DND-41 (cell line): ENCODE results near the gene ANO2.

Experiments used
- ATAC-seq: fragments of 200-7000 bp; cut with Tn5 transposase; 3 replicates; pipeline ENCODE4 v1.9.1; 2021; ENCODE audit warnings: low read depth; ENCODE audit not compliant: insufficient read depth
- DNase-seq: peaks from one replicate; pipeline ENCODE4 v3.0.0-alpha.2; 2020
- H2AFZ ChIP-seq: 2 replicates; pipeline ENCODE4 v1.6.0; 2012; ENCODE audit warnings: low read depth, low read length
- H3K27ac ChIP-seq: 2 replicates; pipeline ENCODE4 v1.5.1; 2012; ENCODE audit warnings: low read length, inconsistent platforms
- H3K27me3 ChIP-seq: fragments of 200-600 bp; sonication (generic); 2 replicates; pipeline ENCODE4 v1.6.0; 2012; ENCODE audit warnings: low read length, mild to moderate bottlenecking, inconsistent platforms; ENCODE audit not compliant: insufficient read depth, poor library complexity
- H3K36me3 ChIP-seq: 2 replicates; pipeline ENCODE4 v1.5.1; 2012; ENCODE audit warnings: low read length, inconsistent platforms; ENCODE audit not compliant: insufficient read depth
- H3K4me1 ChIP-seq: 2 replicates; pipeline ENCODE4 v1.5.1; 2012; ENCODE audit warnings: mild to moderate bottlenecking, low read length; ENCODE audit not compliant: insufficient read depth
- H3K4me2 ChIP-seq: 2 replicates; pipeline ENCODE4 v1.6.0; 2012; ENCODE audit warnings: mild to moderate bottlenecking, moderate library complexity, low read length, inconsistent platforms; ENCODE audit not compliant: insufficient read depth
- H3K4me3 ChIP-seq, 2 experiments: fragments of 200-600 bp in 1 of 2; shearing (Covaris generic) in 1 of 2; 2 replicates each; pipeline ENCODE4 v1.5.1; 2012 to 2016; ENCODE audit warnings: inconsistent platforms in 2 of 2, low read length in 2 of 2, mild to moderate bottlenecking in 2 of 2, low read depth in 1 of 2, moderate library complexity in 1 of 2
- H3K79me2 ChIP-seq: 2 replicates; pipeline ENCODE4 v1.6.0; 2012; ENCODE audit warnings: low read length, inconsistent platforms; ENCODE audit not compliant: insufficient read depth
- H3K9ac ChIP-seq: 2 replicates; pipeline ENCODE4 v1.6.0; 2012; ENCODE audit warnings: low read depth, mild to moderate bottlenecking, inconsistent platforms, low read length, moderate library complexity
- H3K9me3 ChIP-seq: 2 replicates; pipeline ENCODE4 v1.5.1; 2012; ENCODE audit warnings: low read length, moderate library complexity, mild to moderate bottlenecking, inconsistent platforms; ENCODE audit not compliant: insufficient read depth, severe bottlenecking
- H4K20me1 ChIP-seq: 2 replicates; pipeline ENCODE4 v1.6.0; 2012; ENCODE audit warnings: low read length; ENCODE audit not compliant: insufficient read depth
- CTCF ChIP-seq: IDR thresholded peaks from 2 replicates; pipeline ENCODE4 v1.5.1; 2012; ENCODE audit warnings: borderline replicate concordance, low read length, moderate library complexity, mild to moderate bottlenecking; ENCODE audit not compliant: poor library complexity, severe bottlenecking; ENCODE audit errors: extremely low read depth
- EZH2 ChIP-seq: IDR thresholded peaks from 3 replicates; pipeline ENCODE4 v1.6.1; 2012; ENCODE audit warnings: borderline replicate concordance, low read depth, mild to moderate bottlenecking, moderate library complexity, low read length, inconsistent platforms; ENCODE audit not compliant: severe bottlenecking

Gene ANO2

DNA sequence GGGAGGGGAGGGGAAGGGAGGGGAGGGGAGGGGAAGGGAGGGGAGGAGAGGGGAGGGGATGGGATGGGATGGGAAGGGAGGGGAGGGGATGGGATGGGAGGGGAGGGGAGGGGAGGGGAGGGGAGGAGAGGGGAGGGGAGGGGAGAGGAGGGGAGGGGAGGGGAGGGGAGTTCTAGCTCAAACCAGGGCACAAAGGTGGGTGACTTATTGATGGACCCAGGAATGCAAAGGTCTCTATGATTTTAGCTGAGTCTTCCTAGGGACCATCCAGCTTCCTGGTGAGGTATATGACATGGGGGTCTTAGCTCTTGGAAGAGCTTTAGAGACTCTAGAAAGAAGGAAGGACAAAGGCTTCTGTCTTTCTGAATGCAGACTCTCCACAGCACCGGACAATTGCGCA lies 42.3 kb downstream of the ANO2 start:
- H3K27me3 ChIP-seq, result peaks cover 7% of the 10 kb centered on the region

DNA sequence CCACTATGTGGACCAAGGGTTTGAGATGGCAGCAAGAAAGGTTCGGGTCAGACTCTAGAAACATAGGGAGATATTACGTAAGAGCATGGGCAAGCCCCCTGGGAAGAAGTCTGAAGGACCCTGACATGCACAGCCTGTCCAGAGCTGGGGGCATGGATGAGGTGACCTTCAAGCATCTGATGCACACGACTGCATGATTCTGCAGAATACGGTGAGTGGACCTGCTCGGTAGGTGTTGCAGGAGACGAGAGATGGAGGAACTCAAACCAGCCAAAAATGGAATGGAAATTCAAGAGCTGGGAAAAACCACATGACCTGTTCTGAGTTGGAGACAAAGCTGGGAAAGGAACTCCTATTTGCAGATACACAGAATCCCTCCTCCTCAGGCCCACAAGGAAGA lies 43.6 kb downstream of the ANO2 start:
- no peak for DNase-seq
- H3K27me3 ChIP-seq, result peaks cover 5% of the 10 kb centered on the region
- ATAC-seq, result no peak

More for the DNA sequence above, 42.3 kb downstream of the ANO2 start:
- H3K4me1 ChIP-seq, result no peaks in the 10 kb centered on the region
- no peak overlapping the region for H3K4me2 ChIP-seq
- DNase-seq, result no peak
- TF ChIP-seq CTCF (no peak), EZH2 (no peak)
- no peaks in the 10 kb centered on the region for H4K20me1 ChIP-seq
- H3K9ac ChIP-seq, result no peak overlapping the region
- no peak overlapping the region for H2AFZ ChIP-seq
- ATAC-seq, result no peak
- no peaks in the 10 kb centered on the region for H3K9me3 ChIP-seq
- no peak overlapping the region for H3K4me3 ChIP-seq
- no peaks in the 10 kb centered on the region for H3K79me2 ChIP-seq
- no peak overlapping the region for H3K27ac ChIP-seq
- no peaks in the 10 kb centered on the region for H3K36me3 ChIP-seq

GRCh38 chr12:5900533-5901205 lies 44.4 kb downstream of the ANO2 start:
- H4K20me1 ChIP-seq, result no peaks in the 10 kb centered on the region
- ATAC-seq (no peak), DNase-seq (no peak)
- no peak overlapping the region for H3K4me2 ChIP-seq
- no peak overlapping the region for H2AFZ ChIP-seq
- TF ChIP-seq CTCF (no peak), EZH2 (no peak)
- no peaks in the 10 kb centered on the region for H3K36me3 ChIP-seq
- no peaks in the 10 kb centered on the region for H3K4me1 ChIP-seq
- no peak overlapping the region for H3K4me3 ChIP-seq
- no peak overlapping the region for H3K27ac ChIP-seq
- peaks cover 5% of the 10 kb centered on the region for H3K27me3 ChIP-seq
- H3K9ac ChIP-seq, result no peak overlapping the region
- H3K9me3 ChIP-seq, result no peaks in the 10 kb centered on the region
- no peaks in the 10 kb centered on the region for H3K79me2 ChIP-seq

More for the DNA sequence above, 43.6 kb downstream of the ANO2 start:
- Histone ChIP-seq H3K4me2 (no peak overlapping the region), H3K27ac (no peak overlapping the region), H3K9me3 (no peaks in the 10 kb centered on the region), H4K20me1 (no peaks in the 10 kb centered on the region), H3K9ac (no peak overlapping the region), H2AFZ (no peak overlapping the region), H3K79me2 (no peaks in the 10 kb centered on the region), H3K36me3 (no peaks in the 10 kb centered on the region), H3K4me3 (no peak overlapping the region), H3K4me1 (no peaks in the 10 kb centered on the region)
- TF ChIP-seq CTCF, result no peak
- TF ChIP-seq EZH2, result no peak
